Measurements from ENCODE around the gene TASOR.

TASOR gene

DNA sequence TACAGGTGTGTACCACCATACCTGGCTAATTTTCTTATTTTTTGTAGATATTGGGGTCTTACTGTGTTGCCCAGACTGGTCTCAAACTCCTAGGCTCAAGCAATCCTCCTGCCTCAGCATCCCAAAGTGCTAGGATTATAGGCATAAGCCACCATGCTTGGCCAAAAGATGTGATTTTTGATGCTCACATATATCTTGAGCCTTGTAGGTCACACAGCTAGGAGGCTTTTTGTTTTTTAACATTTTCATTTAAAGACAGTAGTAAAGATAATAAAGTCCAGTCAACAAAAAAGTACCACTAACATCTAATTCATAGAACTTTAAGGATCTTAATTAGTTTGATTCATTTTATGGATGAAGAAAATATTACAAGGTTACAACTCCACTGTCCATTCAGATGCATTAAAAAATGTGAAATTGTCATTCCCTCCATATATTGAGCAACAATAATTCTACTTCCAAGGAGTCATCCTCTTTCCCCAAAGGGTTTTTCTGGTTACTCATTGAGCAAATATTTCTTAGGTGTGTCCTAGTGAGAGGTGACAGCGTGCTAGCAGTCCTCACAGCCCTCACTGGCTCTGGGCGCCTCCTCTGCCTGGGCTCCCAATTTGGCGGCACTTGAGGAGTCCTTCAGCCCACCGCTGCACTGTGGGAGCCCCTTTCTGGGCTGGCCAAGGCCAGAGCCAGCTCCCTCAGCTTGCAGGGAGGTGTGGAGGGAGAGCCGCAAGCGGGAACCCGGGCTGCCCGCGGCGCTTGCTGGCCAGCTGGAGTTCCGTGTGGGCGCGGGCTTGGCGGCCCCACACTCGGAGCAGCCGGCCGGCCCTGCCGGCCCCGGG is 8.3 kb upstream of the TASOR start:
- Histone ChIP-seq H3K4me3 (no peak overlapping the region), H3K27ac (no peak overlapping the region)

DNA sequence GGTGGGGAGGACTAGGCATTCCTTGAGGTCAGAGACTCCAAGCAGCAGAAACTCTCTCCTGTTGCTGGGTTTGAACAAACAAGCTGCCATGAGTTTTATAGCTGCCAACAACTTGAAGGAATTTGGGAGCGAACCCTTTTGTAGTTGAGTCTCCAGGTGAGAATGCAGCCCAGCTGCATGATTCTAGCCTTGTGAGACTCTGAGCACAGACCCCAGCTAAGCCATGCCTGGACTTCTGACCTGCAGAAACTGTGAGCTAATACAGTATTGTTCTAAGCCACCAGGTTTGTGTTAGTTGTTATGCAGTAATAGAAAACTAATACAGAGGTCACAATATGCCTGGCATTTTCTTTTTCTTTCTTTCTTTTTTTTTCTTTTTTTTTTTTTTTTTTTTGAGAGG is 6.2 kb upstream of the TASOR start:
- no peak overlapping the region for H3K4me3 ChIP-seq
- H3K27ac ChIP-seq: no peak overlapping the region

- H3K4me3 ChIP-seq: no peak overlapping the region
- H3K27ac ChIP-seq: no peak overlapping the region
Observed at GRCh38 chr3:56688191-56688590, 5.1 kb upstream of the TASOR start.

DNA sequence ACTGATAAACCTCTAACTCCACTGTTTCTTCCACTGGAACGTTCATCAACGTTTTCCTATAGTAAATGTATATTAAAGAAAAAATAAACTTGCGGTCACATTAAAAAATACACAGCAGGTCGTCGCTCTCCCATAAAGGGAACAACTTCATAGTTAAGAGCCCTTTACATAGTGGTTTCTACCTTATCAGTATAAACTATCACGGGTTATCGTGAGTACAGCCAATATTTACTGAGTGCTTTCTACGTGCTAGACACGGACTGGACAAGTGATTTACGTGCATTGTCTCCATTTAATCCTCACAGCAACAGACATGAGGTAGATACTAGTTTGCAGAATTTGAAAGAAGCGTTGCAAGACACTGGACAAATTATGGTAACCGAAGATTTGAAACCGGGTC is 964 bp upstream of the TASOR start:
- H3K27ac ChIP-seq: no peak overlapping the region
- no peak overlapping the region for H3K4me3 ChIP-seq

DNA sequence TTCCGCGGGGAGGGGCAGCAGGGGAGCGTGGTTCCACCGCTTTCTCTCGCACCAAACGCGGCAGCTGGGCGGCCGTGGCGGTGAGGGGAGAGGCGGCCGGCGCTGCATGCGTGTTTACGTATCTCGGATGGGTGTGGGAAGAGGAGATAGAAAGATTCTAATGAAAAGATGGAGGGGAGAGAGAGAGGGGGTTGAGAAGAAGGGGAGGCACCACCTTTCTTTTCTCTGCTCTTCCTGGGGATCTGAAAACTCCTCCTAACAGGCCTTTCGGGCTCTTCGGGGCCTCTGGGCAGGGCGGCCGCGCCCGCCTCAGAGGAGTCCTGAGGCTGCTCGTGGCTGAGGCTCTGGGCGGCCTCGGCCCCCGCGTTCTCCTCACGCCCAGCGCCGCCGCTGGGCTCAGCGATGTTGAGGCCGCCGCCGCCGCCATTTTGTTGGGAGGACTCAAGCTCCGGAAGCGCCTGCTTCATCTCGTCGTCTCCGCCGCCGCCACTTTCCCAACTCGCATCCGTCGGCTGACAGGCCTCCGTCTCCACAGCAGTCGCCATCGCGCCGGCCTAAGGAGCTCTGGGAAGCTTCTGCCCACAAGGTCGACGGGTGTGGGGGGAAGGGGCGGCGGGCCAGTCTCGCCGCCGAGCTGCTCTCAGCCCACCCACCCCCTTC is 473 bp downstream of the TASOR start:
- H3K27ac ChIP-seq: peak overlapping the region; percentile 93 to 100 (median 99)
- peak overlapping the region; percentile 48 to 82 (median 74) for H3K4me3 ChIP-seq

DNA sequence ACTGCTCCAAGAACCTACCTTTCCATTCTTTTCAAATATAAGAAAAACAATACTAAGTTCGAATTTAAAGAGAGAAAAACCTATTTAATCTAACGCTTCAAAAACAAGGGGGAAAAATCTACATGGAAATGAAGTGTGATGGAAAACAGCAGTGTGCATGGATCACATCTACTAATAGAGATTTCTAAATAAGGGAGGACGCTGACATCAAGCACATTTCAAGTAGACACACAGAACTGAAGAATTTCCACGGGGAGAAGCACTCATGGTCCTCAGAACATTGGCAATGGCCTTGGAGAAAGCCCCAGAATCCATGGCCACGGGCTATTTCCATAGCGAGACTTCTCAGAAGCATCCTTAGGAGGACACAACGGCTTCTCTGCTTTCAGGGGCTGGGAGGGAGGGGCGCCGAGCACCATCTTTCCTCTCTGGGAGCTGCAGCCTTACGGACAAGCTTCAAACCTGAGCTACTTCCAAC is 1.0 kb downstream of the TASOR start:
- peak overlapping the region; percentile 48 to 82 (median 74) for H3K4me3 ChIP-seq
- peak overlapping the region; percentile 93 to 100 (median 99) for H3K27ac ChIP-seq

DNA sequence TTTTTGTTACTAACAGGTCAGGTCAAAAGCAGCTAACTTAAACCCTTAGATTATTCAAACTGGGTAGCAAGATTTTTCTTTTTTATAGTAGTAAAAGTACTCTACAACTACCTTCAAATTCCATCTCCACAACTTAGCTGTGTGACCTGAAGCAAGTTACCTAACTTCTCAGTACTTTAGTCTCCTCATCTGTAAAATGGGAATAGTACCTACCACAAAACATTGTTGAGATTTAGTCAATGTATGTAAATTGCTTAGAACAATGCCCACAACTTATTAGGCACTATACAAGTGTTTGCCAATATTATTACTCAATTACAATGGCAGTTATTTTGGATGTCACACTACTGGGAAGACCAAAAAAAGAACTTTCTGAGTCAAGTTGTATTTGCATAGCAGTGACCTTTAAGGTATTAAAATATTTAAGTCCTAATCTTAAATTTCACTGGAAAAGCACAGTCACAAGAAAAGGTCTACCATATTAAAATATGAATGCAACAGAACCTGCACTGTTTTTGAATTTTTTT is 2.9 kb downstream of the TASOR start:
- no peak overlapping the region for H3K4me3 ChIP-seq
- no peak overlapping the region for H3K27ac ChIP-seq

DNA sequence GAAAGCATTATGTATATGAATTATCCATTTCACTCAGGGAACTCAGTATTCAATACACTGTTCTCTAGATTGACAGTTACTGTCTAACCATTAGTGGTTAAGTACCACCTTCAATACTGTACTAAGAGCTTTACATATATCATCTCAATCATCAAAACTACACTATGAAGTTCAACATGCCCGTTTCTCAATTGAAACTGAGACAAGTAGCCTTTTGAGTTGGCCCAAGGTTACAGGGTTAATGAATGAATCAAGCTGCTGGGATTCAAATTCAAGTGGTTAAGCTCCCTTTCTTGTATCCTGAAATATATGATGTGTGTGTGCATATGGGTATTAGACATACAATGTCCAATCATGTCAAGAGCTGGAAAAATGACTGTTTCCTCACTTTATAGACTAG is 5.8 kb downstream of the TASOR start:
- Histone ChIP-seq H3K4me3 (no peak overlapping the region), H3K27ac (no peak overlapping the region)

GRCh38 chr3:56673781-56674457 is 9.1 kb downstream of the TASOR start:
- Histone ChIP-seq H3K4me3 (no peak overlapping the region), H3K27ac (no peak overlapping the region)

DNA sequence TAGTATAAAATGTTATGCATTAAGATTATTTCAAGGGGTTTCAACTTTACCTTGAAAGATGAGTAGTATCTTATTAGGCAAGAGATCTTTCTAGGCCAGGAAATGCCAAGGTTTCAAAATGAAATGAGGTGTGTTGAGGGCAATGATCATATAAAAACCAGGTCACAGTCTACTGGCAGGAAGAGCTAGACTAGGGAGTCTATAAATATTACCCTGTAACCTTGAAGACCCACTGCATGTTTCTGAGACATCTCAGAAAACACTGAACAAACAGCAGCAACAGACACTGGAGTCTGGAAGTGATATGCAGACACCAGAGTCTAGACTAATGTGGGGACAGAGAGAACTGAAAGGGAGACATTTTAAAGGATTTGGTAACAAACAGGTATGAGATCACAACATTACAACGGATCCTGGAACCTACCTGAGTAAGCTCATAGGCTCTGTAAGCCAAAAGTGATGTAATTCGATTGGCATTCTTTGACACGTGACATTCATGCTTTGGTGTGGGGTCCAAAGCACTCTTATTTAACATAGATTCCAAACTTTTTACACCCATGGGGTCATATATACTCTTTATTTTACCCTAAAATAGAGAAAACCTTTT is 15.0 kb downstream of the TASOR start:
- no peak overlapping the region for H3K4me3 ChIP-seq
- no peak overlapping the region for H3K27ac ChIP-seq

- H3K4me3 ChIP-seq: no peak overlapping the region
- H3K27ac ChIP-seq: no peak overlapping the region
Observed at GRCh38 chr3:56664823-56665222, 18.2 kb downstream of the TASOR start.

DNA sequence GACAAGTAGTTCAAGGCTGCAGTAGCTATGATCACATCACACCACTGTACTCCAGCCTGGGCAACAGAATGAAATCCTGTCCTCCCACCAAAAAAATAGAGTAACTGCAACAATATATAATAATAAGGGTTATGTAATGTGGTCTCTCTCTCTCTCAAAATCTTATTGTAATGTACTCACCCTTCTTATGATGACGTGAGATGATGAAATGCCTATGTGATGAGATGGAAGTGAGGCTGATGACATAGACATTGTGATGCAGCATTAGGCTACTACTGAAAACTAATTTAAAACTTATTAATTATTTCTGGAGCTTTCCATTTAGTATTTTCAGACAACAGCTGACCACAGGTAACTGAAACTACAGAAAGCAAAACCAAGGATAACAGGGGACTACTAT is 27.4 kb downstream of the TASOR start:
- Histone ChIP-seq H3K27ac (no peak overlapping the region), H3K4me3 (no peak overlapping the region)

GRCh38 chr3:56654460-56654859 is 28.6 kb downstream of the TASOR start:
- Histone ChIP-seq H3K27ac (no peak overlapping the region), H3K4me3 (no peak overlapping the region)

DNA sequence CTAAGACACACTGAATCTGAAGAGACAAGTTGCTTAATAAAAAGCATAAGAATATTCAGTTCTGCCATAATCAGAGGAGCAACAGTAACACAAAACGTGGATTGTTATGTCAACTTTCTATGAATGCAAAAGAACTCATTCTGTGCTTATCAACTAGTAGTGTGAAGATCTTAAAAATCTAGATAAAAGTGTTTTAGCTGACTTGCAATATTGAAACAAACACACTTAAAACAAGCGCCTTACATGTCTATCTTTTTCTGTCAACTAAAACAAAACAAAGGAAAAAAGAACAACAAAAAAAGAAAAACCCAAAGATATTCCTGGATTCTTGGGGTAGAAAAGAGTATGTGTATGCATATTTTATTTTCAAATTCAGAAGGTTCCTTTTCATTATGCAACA is 37.7 kb downstream of the TASOR start:
- H3K27ac ChIP-seq: no peak overlapping the region
- H3K4me3 ChIP-seq: no peak overlapping the region

- Histone ChIP-seq H3K27ac (no peak overlapping the region), H3K4me3 (no peak overlapping the region)
Observed at GRCh38 chr3:56633602-56634535, 49.2 kb downstream of the TASOR start.

Measured in skin epidermis (tissue), 12 donors.